ENCODE measurements around the gene ACOX3. TPM values are rescaled to one million over a fixed set of nuclear protein-coding genes. Genes with fewer than 3 reads are reported as not detected.

The ACOX3 gene
- total RNA-seq, 1 donor from 2014 or later, result 23.8 TPM

GRCh38 chr4:8330821-8331574, 109.5 kb downstream of the ACOX3 start:
- peak; percentile 13 for DNase-seq
- Mint-ChIP-seq H3K4me1 (ENCODE audit: low read depth, unreplicated experiment) (no peaks in the 10 kb centered on the region), H3K36me3 (ENCODE audit: unreplicated experiment) (peaks cover 19% of the 10 kb centered on the region), H3K4me3 (ENCODE audit: unreplicated experiment) (no peak overlapping the region), H3K27ac (ENCODE audit: unreplicated experiment) (no peak overlapping the region), H3K9me3 (ENCODE audit: unreplicated experiment) (peaks cover 2% of the 10 kb centered on the region), H3K27me3 (ENCODE audit: unreplicated experiment) (peaks cover 2% of the 10 kb centered on the region)
- no peak for TF ChIP-seq CTCF (IDR thresholded peaks at IDR 0.05; ENCODE audit: partially characterized antibody, unreplicated experiment)

GRCh38 chr4:8329859-8330761, 110.4 kb downstream of the ACOX3 start:
- peak; percentile 8 for DNase-seq
- no peak for TF ChIP-seq CTCF (IDR thresholded peaks at IDR 0.05; ENCODE audit: partially characterized antibody, unreplicated experiment)
- Mint-ChIP-seq H3K27ac (ENCODE audit: unreplicated experiment) (no peak overlapping the region), H3K27me3 (ENCODE audit: unreplicated experiment) (peaks cover 2% of the 10 kb centered on the region), H3K4me3 (ENCODE audit: unreplicated experiment) (no peak overlapping the region), H3K36me3 (ENCODE audit: unreplicated experiment) (peaks cover 16% of the 10 kb centered on the region), H3K4me1 (ENCODE audit: low read depth, unreplicated experiment) (no peaks in the 10 kb centered on the region), H3K9me3 (ENCODE audit: unreplicated experiment) (peaks cover 2% of the 10 kb centered on the region)

- no peak for DNase-seq
- Mint-ChIP-seq H3K27me3 (ENCODE audit: unreplicated experiment) (peaks cover 2% of the 10 kb centered on the region), H3K4me3 (ENCODE audit: unreplicated experiment) (no peak overlapping the region), H3K36me3 (ENCODE audit: unreplicated experiment) (peaks cover 16% of the 10 kb centered on the region), H3K27ac (ENCODE audit: unreplicated experiment) (no peak overlapping the region), H3K4me1 (ENCODE audit: low read depth, unreplicated experiment) (no peaks in the 10 kb centered on the region), H3K9me3 (ENCODE audit: unreplicated experiment) (peaks cover 2% of the 10 kb centered on the region)
- no peak for TF ChIP-seq CTCF (IDR thresholded peaks at IDR 0.05; ENCODE audit: partially characterized antibody, unreplicated experiment)
Observed at GRCh38 chr4:8329560-8329858, 111.0 kb downstream of the ACOX3 start.

GRCh38 chr4:8328866-8329559, 111.5 kb downstream of the ACOX3 start:
- Mint-ChIP-seq H3K4me1 (ENCODE audit: low read depth, unreplicated experiment) (no peaks in the 10 kb centered on the region), H3K4me3 (ENCODE audit: unreplicated experiment) (no peak overlapping the region), H3K27me3 (ENCODE audit: unreplicated experiment) (peaks cover 2% of the 10 kb centered on the region), H3K9me3 (ENCODE audit: unreplicated experiment) (peaks cover 2% of the 10 kb centered on the region), H3K36me3 (ENCODE audit: unreplicated experiment) (peaks cover 16% of the 10 kb centered on the region), H3K27ac (ENCODE audit: unreplicated experiment) (no peak overlapping the region)
- DNase-seq, result peak; percentile 12
- TF ChIP-seq CTCF (IDR thresholded peaks at IDR 0.05; ENCODE audit: partially characterized antibody, unreplicated experiment), result no peak

All from glutamatergic neuron (in vitro differentiated cells).